ENCODE measurements around the gene LRRC71. TPM values are rescaled to one million over a fixed set of nuclear protein-coding genes. Genes with fewer than 3 reads are reported as not detected.

LRRC71 gene
- total and polyA plus RNA-seq, 5 donors from 2014 or later: not detected

DNA sequence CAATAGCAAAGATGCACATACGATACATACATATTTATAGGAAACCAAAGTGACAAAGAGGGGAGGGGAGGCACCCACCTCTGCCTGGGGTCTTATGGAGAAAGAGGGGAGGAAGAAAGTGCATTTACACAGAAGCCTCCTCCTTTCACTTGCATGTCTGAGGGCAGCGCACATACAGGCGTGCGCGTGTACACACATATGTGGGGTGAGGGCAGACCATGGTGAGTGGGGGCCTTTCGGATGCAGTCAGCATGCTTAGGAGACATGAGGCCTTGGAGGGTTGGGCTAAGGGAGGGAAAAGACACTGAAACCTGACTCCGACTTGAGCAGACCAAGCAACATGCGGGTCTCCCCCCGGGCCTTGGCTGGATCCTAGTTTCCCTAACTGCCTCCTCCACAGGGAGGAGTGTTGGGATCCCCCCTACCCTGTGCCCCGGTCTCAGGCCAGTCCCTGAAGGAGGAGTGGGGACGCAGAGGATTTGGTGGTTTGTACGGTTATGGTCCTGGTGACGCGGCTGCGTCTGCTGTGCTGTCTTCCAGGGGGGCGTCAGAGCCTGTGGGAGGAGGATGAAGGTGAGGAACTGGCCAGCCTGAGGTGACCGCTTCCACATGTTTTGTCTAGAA is 15.2 kb downstream of the LRRC71 start:
- peaks cover 3% of the 10 kb centered on the region for H3K27me3 ChIP-seq (ENCODE audit: control insufficient read depth, insufficient read depth, low read length)
- no peak overlapping the region for H3K4me3 ChIP-seq (ENCODE audit: low read depth, low read length)
- H3K9me3 ChIP-seq (ENCODE audit: control insufficient read depth in 2 of 2, low read length in 2 of 2): no peaks in the 10 kb centered on the region
- Mint-ChIP-seq H3K36me3 (peaks cover 15% of the 10 kb centered on the region), H3K27ac (no peak overlapping the region), H3K9me3 (no peaks in the 10 kb centered on the region), H3K27me3 (peaks cover 27% of the 10 kb centered on the region), H3K4me3 (no peak overlapping the region), H3K4me1 (peaks cover 0 to 6% (median 3%) of the 10 kb centered on the region in 4 donors)
- ATAC-seq (ENCODE audit: low read depth in 2 of 2) (no peak), DNase-seq (no peak)
- H3K36me3 ChIP-seq (ENCODE audit: control insufficient read depth, insufficient read depth, low read length): peaks cover 22% of the 10 kb centered on the region
- no peaks in the 10 kb centered on the region for H3K4me1 ChIP-seq (ENCODE audit: control insufficient read depth, insufficient read depth, low read length, poor library complexity, severe bottlenecking)
- H3K27ac ChIP-seq (ENCODE audit: insufficient read depth, low read length, poor library complexity, severe bottlenecking): no peak overlapping the region

DNA sequence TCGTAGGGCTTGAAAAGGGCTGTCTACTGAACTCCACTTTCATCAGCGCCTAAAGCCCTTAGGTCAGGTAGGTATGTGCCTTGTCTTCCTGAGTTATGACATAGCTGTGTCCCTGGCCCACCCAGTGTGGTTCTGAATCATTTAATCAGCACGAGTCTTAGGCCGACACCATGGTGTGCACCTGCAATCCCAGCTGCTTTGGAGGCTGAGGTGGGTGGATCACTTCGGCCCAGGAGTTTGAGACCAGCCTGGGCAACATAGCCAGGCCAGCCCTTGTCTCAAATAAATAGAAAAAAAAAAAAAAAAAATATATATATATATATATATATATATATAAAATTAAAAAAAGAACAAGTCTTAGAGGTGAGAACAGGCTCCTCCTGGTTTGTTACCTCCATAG is 15.8 kb downstream of the LRRC71 start:
- Mint-ChIP-seq H3K36me3 (peaks cover 18% of the 10 kb centered on the region), H3K27ac (no peak overlapping the region)

DNA sequence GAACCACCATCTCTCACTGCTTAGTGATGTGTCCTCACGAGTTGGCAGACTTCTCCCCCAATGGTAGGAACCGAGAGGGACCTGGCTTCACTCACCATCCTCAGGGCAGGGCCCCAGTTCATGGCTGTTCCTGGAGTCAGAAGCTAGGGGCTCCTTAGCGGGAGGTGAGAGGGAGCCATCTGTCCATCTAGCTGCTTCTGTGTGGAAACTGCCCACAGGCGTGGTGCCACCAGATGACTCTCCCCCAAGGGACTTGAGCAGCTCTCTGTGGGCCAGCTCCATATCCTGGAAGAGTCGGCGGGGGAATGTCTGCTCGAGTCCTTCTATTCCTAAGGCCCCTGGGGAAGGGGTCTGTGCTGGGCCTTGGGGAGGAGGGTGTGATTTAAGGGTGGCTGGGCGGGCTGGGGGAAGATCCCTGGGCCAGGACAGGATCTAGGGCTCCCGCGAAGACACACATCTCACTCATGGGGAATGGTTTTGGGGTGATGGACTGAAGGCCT is 16.3 kb downstream of the LRRC71 start:
- DNase-seq (no peak), ATAC-seq (ENCODE audit: low read depth in 2 of 2) (no peak)
- Mint-ChIP-seq H3K4me1 (peaks cover 0 to under 1% (median 0%) of the 10 kb centered on the region in 4 donors), H3K27me3 (peaks cover 16% of the 10 kb centered on the region), H3K9me3 (no peaks in the 10 kb centered on the region), H3K27ac (no peak overlapping the region), H3K4me3 (no peak overlapping the region), H3K36me3 (peaks cover 20% of the 10 kb centered on the region)
- Histone ChIP-seq H3K4me1 (ENCODE audit: control insufficient read depth, insufficient read depth, low read length, poor library complexity, severe bottlenecking) (no peaks in the 10 kb centered on the region), H3K9me3 (ENCODE audit: control insufficient read depth in 2 of 2, low read length in 2 of 2) (no peaks in the 10 kb centered on the region), H3K27ac (ENCODE audit: insufficient read depth, low read length, poor library complexity, severe bottlenecking) (no peak overlapping the region), H3K36me3 (ENCODE audit: control insufficient read depth, insufficient read depth, low read length) (peaks cover 32% of the 10 kb centered on the region), H3K4me3 (ENCODE audit: low read depth, low read length) (no peak overlapping the region), H3K27me3 (ENCODE audit: control insufficient read depth, insufficient read depth, low read length) (no peaks in the 10 kb centered on the region)

More for the DNA sequence above, 15.8 kb downstream of the LRRC71 start:
- Mint-ChIP-seq H3K4me3 (no peak overlapping the region), H3K9me3 (no peaks in the 10 kb centered on the region), H3K4me1 (peaks cover 0 to 5% (median 2%) of the 10 kb centered on the region in 4 donors), H3K27me3 (peaks cover 21% of the 10 kb centered on the region)
- H3K27me3 ChIP-seq (ENCODE audit: control insufficient read depth, insufficient read depth, low read length): peaks cover 2% of the 10 kb centered on the region
- no peaks in the 10 kb centered on the region for H3K9me3 ChIP-seq (ENCODE audit: control insufficient read depth in 2 of 2, low read length in 2 of 2)
- no peak for ATAC-seq (ENCODE audit: low read depth in 2 of 2)
- H3K36me3 ChIP-seq (ENCODE audit: control insufficient read depth, insufficient read depth, low read length): peaks cover 26% of the 10 kb centered on the region
- no peak overlapping the region for H3K4me3 ChIP-seq (ENCODE audit: low read depth, low read length)
- no peak overlapping the region for H3K27ac ChIP-seq (ENCODE audit: insufficient read depth, low read length, poor library complexity, severe bottlenecking)
- H3K4me1 ChIP-seq (ENCODE audit: control insufficient read depth, insufficient read depth, low read length, poor library complexity, severe bottlenecking): no peaks in the 10 kb centered on the region
- DNase-seq: no peak

DNA sequence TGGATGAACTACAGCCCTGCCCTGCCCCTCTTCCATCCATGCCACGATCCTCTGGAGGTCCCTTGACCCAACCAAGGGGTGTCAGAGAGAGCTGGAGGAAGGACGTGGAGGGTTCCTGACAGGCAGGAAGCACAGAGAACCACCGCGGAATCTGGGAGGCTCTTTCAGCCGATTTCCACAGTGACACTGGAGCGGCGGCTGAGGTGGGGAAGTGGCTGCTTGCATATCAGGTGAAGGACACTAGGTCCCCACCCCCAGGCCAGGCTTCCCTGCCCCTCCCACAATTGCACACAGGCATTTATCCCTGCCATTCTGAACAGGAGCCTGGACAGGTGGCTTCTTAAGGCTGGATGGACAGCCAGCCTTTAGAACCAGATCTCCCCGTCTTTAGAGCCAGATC is 17.5 kb downstream of the LRRC71 start:
- Mint-ChIP-seq H3K4me1 (no peaks in the 10 kb centered on the region), H3K9me3 (no peaks in the 10 kb centered on the region), H3K27me3 (peaks cover 5% of the 10 kb centered on the region), H3K36me3 (peaks cover 28% of the 10 kb centered on the region), H3K27ac (peak overlapping the region in 1 of 3 donors; percentile 72), H3K4me3 (no peak overlapping the region)
- no peaks in the 10 kb centered on the region for H3K4me1 ChIP-seq (ENCODE audit: control insufficient read depth, insufficient read depth, low read length, poor library complexity, severe bottlenecking)
- no peak overlapping the region for H3K4me3 ChIP-seq (ENCODE audit: low read depth, low read length)
- no peak for DNase-seq
- H3K36me3 ChIP-seq (ENCODE audit: control insufficient read depth, insufficient read depth, low read length): peaks cover 42% of the 10 kb centered on the region
- no peaks in the 10 kb centered on the region for H3K27me3 ChIP-seq (ENCODE audit: control insufficient read depth, insufficient read depth, low read length)
- ATAC-seq (ENCODE audit: low read depth in 2 of 2): no peak
- no peak overlapping the region for H3K27ac ChIP-seq (ENCODE audit: insufficient read depth, low read length, poor library complexity, severe bottlenecking)
- no peaks in the 10 kb centered on the region for H3K9me3 ChIP-seq (ENCODE audit: control insufficient read depth in 2 of 2, low read length in 2 of 2)

- Histone ChIP-seq H3K27me3 (ENCODE audit: control insufficient read depth, insufficient read depth, low read length) (no peaks in the 10 kb centered on the region), H3K4me1 (ENCODE audit: control insufficient read depth, insufficient read depth, low read length, poor library complexity, severe bottlenecking) (no peaks in the 10 kb centered on the region), H3K27ac (ENCODE audit: insufficient read depth, low read length, poor library complexity, severe bottlenecking) (no peak overlapping the region), H3K9me3 (ENCODE audit: control insufficient read depth in 2 of 2, low read length in 2 of 2) (no peaks in the 10 kb centered on the region), H3K36me3 (ENCODE audit: control insufficient read depth, insufficient read depth, low read length) (peaks cover 46% of the 10 kb centered on the region), H3K4me3 (ENCODE audit: low read depth, low read length) (no peak overlapping the region)
- Mint-ChIP-seq H3K36me3 (peaks cover 28% of the 10 kb centered on the region), H3K4me3 (peak overlapping the region in 1 of 4 donors; percentile 58), H3K27me3 (no peaks in the 10 kb centered on the region), H3K9me3 (no peaks in the 10 kb centered on the region), H3K4me1 (no peaks in the 10 kb centered on the region), H3K27ac (peak overlapping the region in 2 of 3 donors; percentile 33 to 86)
- DNase-seq (no peak), ATAC-seq (ENCODE audit: low read depth in 2 of 2) (no peak)
These were observed 18.4 kb downstream of the LRRC71 start for GRCh38 chr1:156938813-156939212.

DNA sequence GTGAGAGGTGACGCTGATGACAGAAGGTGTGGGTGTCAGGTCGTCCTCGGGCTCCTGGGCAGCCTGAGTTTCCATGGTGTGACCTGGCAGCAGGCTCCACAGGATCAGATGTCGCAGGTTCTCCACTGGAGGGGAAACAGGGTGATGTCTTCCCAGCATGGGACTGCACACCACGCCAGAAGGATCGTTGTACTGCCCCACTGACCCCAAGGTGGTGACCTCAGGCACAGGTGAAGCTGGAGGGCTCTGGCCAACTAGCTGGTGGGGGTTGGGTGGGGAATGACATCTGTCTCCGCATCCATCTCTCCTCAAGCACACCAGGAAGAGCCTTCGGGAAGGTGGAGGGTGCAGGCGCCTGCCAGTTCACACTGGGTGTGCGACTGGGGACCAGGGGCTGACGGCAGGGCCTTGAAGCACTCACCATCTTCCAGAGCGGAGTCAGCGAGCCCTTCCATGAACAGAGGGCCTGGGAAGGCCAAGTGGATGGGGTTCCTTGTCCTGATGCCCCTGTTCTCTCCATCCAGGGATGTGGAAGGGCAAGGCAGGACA is 19.4 kb downstream of the LRRC71 start:
- H3K4me3 Mint-ChIP-seq: no peak overlapping the region
- no peaks in the 10 kb centered on the region for H3K27me3 Mint-ChIP-seq
- H3K27ac ChIP-seq (ENCODE audit: insufficient read depth, low read length, poor library complexity, severe bottlenecking): no peak overlapping the region
- no peaks in the 10 kb centered on the region for H3K27me3 ChIP-seq (ENCODE audit: control insufficient read depth, insufficient read depth, low read length)
- peaks cover 38% of the 10 kb centered on the region for H3K36me3 Mint-ChIP-seq
- H3K36me3 ChIP-seq (ENCODE audit: control insufficient read depth, insufficient read depth, low read length): peaks cover 55% of the 10 kb centered on the region
- DNase-seq: no peak
- H3K9me3 Mint-ChIP-seq: no peaks in the 10 kb centered on the region
- H3K27ac Mint-ChIP-seq: no peak overlapping the region
- H3K9me3 ChIP-seq (ENCODE audit: control insufficient read depth in 2 of 2, low read length in 2 of 2): no peaks in the 10 kb centered on the region
- H3K4me3 ChIP-seq (ENCODE audit: low read depth, low read length): no peak overlapping the region
- H3K4me1 Mint-ChIP-seq: peaks cover 0 to 4% (median 0%) of the 10 kb centered on the region in 4 donors
- ATAC-seq (ENCODE audit: low read depth in 2 of 2): no peak
- H3K4me1 ChIP-seq (ENCODE audit: control insufficient read depth, insufficient read depth, low read length, poor library complexity, severe bottlenecking): no peaks in the 10 kb centered on the region

DNA sequence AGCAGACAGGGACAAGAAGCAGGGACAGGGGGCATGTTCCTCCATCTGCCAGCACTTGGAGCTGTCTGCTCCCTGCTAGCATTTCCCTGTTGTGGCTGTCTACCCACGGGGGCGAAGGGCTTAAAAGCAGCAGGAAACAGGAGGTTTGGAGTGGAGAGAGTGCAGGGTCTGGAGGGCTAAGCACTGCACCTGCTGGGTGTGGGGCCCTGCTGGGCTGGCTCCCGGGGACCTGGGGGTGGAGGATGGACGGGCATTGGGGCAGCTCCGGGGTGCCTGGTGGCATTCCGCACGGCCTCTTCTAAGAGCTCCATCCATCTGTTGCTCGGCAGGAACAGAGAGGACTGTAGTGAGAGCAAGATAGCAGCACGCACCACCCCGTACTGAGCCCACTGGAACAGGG is 21.2 kb downstream of the LRRC71 start:
- peaks cover 0 to 4% (median 0%) of the 10 kb centered on the region in 4 donors for H3K4me1 Mint-ChIP-seq

DNA sequence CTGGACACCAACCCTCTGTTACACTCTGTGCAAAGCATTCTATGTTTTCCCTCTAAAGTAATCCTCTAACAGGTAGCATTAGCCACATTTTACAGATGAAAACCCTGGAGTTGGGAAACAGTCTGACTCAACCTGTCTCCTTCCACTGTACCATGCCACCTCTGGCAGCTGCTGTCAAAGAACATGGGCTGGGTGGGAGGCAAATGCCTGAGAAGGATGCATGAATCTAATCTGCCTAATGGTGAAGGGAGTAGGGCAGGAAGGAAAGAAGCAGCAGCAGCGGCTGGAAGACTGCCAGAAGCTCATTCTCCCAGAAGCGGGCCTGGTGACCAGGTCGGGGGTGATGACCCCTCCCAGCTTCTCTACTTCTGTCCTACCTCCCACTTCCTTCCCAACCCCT is 21.7 kb downstream of the LRRC71 start:
- peaks cover 75% of the 10 kb centered on the region for H3K36me3 ChIP-seq (ENCODE audit: control insufficient read depth, insufficient read depth, low read length)
- H3K4me1 ChIP-seq (ENCODE audit: control insufficient read depth, insufficient read depth, low read length, poor library complexity, severe bottlenecking): no peaks in the 10 kb centered on the region
- H3K27ac Mint-ChIP-seq: no peak overlapping the region
- DNase-seq (no peak), ATAC-seq (ENCODE audit: low read depth in 2 of 2) (no peak)
- no peaks in the 10 kb centered on the region for H3K27me3 Mint-ChIP-seq
- no peak overlapping the region for H3K4me3 Mint-ChIP-seq
- no peak overlapping the region for H3K27ac ChIP-seq (ENCODE audit: insufficient read depth, low read length, poor library complexity, severe bottlenecking)
- no peak overlapping the region for H3K4me3 ChIP-seq (ENCODE audit: low read depth, low read length)
- H3K9me3 ChIP-seq (ENCODE audit: control insufficient read depth in 2 of 2, low read length in 2 of 2): no peaks in the 10 kb centered on the region
- peaks cover 55% of the 10 kb centered on the region for H3K36me3 Mint-ChIP-seq
- H3K27me3 ChIP-seq (ENCODE audit: control insufficient read depth, insufficient read depth, low read length): no peaks in the 10 kb centered on the region
- H3K4me1 Mint-ChIP-seq: peaks cover 0 to 4% (median 0%) of the 10 kb centered on the region in 4 donors
- no peaks in the 10 kb centered on the region for H3K9me3 Mint-ChIP-seq

More for the DNA sequence above, 21.2 kb downstream of the LRRC71 start:
- ATAC-seq (ENCODE audit: low read depth in 2 of 2) (no peak), DNase-seq (no peak)
- Histone ChIP-seq H3K4me1 (ENCODE audit: control insufficient read depth, insufficient read depth, low read length, poor library complexity, severe bottlenecking) (no peaks in the 10 kb centered on the region), H3K9me3 (ENCODE audit: control insufficient read depth in 2 of 2, low read length in 2 of 2) (no peaks in the 10 kb centered on the region), H3K4me3 (ENCODE audit: low read depth, low read length) (no peak overlapping the region), H3K36me3 (ENCODE audit: control insufficient read depth, insufficient read depth, low read length) (peaks cover 71% of the 10 kb centered on the region), H3K27me3 (ENCODE audit: control insufficient read depth, insufficient read depth, low read length) (no peaks in the 10 kb centered on the region), H3K27ac (ENCODE audit: insufficient read depth, low read length, poor library complexity, severe bottlenecking) (no peak overlapping the region)
- peaks cover 52% of the 10 kb centered on the region for H3K36me3 Mint-ChIP-seq
- no peak overlapping the region for H3K27ac Mint-ChIP-seq
- no peaks in the 10 kb centered on the region for H3K27me3 Mint-ChIP-seq
- no peaks in the 10 kb centered on the region for H3K9me3 Mint-ChIP-seq
- H3K4me3 Mint-ChIP-seq: no peak overlapping the region

All from CD4-positive, CD25-positive, alpha-beta regulatory T cell (primary cell).